ENCODE results near the gene ZBTB17.

DNA sequence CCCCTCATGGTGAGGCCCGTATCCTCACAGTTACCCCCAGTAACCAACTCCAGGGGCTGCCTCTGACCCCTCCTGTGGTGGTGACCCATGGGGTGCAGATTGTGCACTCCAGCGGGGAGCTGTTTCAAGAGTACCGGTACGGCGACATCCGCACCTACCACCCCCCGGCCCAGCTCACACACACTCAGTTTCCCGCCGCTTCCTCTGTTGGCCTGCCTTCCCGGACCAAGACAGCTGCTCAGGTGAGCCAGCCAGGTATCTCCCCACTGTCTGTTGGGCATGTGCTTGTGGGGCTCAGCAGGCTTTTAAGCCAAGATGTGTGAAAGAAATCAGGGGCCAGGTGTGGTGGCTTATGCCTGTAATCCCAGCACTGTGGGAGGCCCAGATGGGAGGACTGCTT lies 39.9 kb downstream of the ZBTB17 start:
- TF ChIP-seq POLR2A (conservative IDR thresholded peaks at IDR 0.05), result no peak
- peak; percentile 25; the same call in 1 of the 2 replicates for TF ChIP-seq POLR2AphosphoS5 (IDR thresholded peaks at IDR 0.05; ENCODE audit: control insufficient read depth, insufficient read depth, low read depth, low read length)
- no peak for TF ChIP-seq YY1 (IDR thresholded peaks at IDR 0.05; ENCODE audit: borderline replicate concordance in 1 of 3, control insufficient read depth in 1 of 3, extremely low read depth in 1 of 3, insufficient read depth in 3 of 3, insufficient read length in 1 of 3, insufficient replicate concordance in 2 of 3, low read depth in 1 of 3, low read length in 2 of 3)
- TF ChIP-seq CREB1 (IDR thresholded peaks at IDR 0.05), result no peak
- TF ChIP-seq CREB1 (CRISPR knock-in tag; IDR thresholded peaks at IDR 0.05), result no peak

Measured in K562 (cell line).